NCI-H524 treated with DMSO at 0.1 percent for 48 hours (cell line): ENCODE data around the gene RBMS1.
"Not testable (repeated sequence)": the region's sequence is repeated elsewhere in the genome, so short reads cannot be mapped to it uniquely, and the experiment has no call there.

ENCODE experiments used
- DNase-seq: peaks from one replicate; lab custom pipeline; 2025; lab: John Stamatoyannopoulos, UW

The RBMS1 gene

DNA sequence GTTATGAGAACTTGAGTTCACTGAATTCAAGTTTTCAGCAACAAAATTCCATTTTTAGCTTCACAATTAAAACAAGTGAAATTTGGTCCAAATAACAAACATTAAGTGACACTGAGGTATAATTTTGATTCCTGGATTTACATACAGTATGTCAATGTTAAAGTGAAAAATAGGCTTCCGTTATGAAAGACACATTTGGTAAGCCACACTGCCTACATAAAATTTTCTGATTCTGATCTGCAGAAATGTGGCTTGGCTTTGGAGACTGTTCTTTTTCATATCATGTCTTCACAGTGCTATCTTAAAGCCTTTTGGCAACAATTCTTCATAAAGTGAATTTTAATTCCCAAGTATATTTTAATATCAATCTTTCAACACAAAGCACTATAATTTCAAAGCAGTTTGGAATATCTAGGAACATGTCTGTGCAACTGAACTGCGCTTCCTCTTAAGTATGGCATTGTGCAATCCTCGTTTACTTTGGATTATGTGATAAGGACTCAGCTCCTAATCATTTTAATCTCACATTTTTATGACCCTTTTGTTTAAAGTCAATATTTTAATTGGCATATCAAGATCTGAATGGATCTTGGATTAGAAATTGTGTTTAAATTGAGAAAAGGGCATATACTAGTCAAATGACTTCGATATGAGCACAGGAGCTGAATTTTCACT is 60.0 kb downstream of the RBMS1 start:
- no peak for DNase-seq

DNA sequence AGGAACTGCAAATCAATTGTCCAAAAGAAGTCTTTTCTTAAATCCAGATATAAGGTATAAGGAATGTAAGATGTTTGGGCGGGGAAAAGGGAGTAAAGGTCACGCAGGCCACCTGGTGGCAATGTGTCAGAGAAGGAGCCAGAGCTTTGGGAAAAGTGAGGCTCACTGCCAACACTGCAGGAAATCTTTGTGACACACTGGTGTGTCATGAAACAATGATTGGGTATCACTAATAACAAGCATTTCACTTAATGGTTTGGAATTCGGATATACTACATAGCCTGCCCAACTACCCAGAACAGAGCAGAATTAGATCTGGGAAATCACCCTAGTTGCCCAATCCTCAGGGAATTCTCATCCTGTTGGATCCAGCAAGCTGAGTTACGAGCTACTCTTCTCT is 61.0 kb downstream of the RBMS1 start:
- DNase-seq: no peak

DNA sequence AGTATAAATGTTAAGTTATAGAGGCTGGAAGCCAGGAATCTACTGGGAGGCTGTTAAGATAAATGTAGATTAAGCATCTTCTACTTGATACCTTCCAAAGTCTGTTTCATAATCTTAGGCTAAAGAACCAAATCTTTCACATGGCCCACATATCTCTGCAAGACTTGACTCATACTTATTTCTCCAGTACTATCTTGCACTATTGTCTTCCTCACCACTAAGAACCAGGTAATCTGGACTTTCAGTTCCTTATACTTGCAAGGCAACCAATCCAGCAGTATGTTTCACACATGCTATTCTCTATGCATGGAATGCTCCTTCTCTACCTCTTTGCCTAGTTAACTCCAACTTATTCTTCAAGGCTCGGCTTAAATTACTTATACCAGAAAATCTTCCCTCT is 62.2 kb downstream of the RBMS1 start:
- no peak for DNase-seq

DNA sequence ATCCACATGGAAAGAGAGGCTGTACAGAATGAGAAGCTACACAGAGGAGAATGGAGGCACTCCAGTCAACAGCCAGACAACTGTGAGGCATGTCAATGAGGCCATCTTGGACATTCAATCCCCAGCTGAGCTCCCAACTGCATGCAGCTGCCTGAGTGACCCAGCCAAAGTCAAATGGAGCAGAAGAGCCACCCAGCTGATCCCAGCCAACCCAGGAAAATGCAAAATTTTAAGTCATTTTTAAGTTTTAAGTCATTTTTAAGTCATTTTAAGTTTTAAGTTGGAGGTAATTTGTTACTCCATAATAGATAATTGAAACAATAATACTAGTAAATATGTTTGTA is 63.6 kb downstream of the RBMS1 start:
- DNase-seq: no peak

DNA sequence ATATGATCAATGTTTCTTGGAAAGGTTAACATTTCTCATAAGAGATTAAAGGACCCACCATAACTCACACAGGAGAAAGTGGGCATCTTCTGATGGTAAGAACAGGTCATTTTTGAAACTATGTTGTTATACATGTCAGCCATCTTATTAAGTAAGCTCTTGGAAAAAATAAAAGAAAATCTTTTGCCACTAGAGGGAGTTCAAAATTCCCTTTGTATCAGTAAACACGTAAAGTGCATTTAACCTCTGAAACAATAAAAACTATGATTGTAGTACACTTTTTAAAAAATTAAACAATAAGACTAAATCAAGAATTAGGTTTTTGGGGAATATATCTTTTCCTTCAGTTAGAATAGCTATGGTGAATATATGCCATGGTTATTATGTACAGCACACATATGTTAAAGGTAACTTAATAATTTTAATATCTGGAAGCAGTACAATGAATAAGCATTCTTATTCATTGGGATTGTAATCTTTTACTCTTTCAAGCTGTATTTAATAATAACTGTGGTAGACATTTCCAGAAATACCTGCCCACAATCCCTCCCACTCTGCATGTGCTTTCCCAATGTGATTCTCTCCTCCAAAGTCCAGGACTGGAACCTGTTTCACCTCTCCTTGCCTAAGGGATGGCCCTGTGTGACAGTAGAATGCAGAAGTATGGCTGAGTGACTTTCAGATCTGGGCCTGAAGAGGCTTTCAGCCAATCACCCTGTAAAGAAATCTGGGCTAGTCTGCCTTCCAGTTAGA is 64.2 kb downstream of the RBMS1 start:
- no peak for DNase-seq

DNA sequence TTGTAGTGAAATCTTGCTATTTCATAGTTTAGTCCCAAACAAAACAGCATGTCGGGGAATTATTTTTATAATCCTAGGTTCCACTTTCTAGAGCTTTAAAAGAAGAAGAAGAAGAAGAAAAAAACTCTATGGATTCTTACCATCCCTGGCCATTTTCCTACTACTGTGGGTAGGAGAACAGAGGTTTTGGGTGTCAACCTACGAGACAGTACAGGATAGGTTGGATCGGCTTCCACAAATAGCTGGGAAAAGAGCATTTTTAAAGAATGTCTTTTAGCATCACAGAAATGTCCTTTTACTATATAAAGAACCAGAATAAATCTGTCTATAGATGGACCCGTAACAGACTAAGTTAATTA is 65.2 kb downstream of the RBMS1 start:
- DNase-seq: no peak

DNA sequence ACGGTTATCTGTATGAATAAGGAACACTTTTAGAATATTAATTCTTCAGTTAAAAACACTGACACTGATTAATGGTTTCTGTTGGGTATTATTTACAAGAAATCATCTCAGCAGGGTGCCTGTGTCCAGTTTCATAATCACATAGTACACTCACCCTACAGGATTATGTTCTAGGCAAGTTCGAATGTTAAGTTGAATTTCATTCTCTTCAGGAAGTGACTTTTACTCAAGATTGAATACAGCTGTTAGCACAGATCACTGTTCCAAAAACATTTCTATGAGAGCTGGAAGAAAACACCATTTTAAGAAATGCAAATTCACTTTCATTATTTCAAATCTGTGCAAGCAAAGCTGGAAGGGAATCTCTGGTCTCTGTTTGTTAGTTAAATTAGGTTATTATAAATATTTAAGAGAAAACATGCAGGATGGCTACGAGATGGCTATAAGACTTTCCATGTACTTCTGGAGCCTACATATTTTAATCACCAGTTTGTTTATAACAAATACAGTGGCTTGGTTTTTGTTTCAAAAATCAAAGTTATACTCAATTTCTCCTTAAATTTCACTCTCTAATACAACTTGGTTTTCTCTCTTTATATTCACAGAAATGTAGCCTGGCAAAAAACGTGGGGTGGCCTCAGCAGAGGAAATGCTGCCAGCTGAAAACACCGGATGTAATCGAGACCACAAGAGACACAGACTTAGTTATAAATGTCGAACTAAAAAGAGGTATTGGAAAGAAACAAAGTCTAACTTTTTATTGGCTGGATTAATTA is 65.8 kb downstream of the RBMS1 start:
- no peak for DNase-seq

DNA sequence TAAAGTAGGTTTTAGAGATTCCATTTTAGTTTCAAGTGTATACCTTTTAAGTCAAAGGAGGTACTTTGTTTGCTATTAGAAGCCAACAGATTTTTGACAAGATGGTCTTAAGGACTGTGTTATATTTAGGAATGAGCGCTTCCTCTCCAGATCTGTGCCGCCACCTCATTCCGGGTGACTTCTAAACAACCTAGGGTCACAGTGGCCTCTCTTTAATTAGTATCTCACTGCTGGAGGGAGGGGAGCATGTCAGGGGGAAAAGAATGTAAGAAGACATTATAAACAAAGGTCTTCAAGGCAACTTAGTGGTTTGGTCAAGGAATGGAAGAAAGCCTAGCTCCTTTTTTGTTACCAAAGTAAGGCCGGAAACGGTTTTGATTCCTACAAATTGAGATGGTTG is 67.0 kb downstream of the RBMS1 start:
- DNase-seq: no peak

DNA sequence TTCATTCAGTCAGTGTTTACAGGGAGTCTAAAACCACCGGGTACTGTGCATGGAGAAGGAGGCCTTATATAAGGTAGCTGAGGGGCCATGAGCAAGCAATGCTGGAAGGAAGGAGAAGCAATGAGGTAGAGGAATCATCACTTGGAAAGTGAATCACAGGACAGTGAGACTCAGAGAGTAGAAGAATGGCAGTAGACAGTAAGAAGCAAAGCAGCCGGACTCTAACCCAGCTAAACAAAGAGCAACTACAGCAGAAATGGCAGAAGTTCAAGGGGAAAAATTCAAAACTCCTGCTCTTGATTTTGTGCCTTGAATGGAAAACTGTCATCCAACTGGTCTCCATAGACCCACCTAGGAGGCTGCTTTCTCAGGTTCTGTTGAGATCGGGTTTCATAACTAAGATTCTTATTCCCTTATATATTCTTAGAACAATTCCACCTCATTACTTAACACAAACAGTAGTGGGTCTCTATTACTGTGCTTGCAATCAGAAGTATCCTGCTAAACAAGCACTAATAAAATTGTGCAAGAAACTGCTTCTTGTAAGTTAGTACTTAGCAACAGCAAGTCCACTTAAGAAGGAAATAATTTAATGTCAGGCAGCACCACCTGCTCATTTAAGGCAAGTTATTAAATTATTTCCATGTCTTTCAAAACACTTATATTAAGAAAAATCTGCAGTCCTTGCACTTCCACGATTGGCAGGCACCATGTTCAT is 68.0 kb downstream of the RBMS1 start:
- no peak for DNase-seq

DNA sequence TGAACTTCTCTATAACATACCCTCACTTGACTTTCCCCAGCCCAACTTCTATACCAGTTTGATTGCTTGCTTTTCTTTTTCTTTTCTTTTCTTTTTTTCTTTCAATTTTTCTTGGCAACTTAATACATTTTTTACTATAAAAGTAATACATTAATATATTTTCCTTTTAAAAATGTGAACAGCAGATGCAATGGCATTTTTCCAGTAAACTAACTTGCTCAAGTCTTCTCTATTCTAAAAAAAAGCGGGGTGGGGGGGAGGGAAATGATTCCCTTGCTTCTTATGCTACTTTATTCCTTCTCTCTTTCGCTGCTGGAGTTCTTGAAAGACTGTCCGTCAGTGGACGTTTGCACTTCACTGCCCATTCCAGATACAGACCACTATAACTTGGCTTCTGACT is 70.5 kb downstream of the RBMS1 start:
- DNase-seq: no peak

DNA sequence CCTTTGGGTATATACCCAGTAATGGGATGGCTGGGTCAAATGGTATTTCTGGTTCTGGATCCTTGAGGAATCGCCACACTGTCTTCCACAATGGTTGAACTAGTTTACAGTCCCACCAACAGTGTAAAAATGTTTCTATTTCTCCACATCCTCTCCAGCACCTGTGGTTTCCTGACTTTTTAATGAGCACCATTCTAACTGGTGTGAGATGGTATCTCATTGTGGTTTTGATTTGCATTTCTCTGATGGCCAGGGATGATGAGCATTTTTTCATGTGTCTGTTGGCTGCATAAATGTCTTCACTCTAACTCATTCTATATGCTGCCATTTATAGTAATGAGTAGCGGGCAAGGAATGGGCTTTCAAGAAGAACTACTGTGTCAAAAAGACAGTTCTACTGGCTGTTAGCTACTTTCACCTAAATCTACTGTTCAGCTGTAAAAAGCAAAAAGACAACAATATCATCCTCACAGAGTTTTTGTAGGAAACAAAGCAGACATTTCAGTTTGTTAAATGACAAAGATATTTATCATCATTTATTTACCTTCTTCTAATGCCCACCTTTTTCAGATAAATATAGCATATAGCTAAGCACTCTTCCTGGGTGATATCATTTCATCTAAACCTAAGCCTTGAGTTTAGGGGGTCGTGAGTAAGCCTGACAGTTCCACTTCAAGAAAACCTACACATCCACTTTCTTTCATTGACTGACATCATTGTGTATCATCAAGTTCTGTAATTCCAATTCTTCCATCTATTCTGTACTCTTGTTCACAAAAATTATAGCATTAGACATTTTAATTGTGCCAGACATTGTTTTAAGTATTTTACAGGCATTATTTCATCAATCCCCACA is 71.7 kb downstream of the RBMS1 start:
- not testable (repeated sequence) for DNase-seq

DNA sequence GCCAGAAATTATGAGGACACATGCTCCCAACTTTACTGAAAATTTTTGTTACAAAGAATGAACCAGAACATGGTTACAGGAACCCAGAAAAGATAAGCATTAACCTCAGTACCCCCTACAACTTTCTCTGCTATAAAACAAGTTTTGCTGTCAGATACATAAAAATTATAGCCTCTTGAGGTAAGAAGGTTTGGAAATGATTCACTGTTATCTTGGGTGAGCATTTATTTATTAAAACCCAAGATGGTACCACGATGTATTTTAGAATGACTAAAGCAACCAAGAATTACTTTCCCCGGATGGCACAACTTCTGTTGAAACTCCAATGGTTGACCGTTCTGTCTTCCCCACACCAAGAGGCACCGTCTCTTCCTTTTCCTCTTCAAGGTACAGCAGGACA is 72.9 kb downstream of the RBMS1 start:
- no peak for DNase-seq

DNA sequence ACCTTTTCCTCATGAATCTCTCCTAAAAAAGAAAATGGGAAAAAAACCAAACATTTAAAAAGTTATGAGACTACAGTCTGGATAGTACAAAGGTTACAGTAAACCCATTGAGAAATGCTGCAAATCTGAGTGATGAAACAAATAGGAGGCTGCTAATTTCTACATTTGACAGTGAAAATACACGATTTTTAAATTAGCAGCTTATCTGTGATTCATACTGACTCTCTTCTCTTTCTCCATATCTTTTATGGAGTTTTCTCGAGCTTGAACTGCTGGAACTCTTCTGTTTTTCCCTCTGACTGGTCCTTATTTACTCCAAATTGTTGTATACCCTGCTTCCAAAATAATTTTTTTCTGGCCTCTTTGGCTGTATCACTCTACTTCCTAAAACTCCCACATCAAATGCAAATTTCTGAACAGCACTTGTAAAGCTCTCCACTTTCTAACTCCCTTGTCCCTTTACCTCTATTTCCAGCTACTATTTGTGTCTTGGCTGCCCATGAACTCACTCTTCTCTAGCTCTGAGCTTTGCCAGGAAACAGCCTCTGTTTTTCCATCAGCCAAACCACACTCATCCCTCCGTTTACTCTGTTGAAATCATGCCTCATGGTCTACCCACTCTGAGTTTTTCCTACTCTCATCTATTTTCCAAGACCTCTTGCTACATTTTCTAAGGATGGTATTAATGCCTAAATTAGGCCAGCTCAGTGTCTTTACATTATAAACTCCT is 73.7 kb downstream of the RBMS1 start:
- no peak for DNase-seq

DNA sequence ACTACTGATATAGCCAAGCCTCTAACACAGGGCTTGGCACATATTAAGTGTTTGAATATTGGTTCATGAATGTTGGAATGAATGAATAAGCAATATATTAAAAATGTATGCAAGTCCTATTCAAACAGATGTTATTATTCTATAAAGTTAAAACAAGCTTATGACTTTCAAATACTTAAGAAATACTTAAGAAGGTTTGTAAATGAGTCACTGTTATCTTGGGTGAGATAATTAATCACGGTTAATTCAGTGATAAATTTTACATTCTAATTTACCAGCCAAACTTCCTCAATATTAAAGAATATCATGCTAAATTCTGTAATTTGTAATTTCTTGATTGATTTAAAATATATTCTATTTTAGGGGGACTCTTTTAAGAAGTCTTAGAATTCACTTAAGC is 74.8 kb downstream of the RBMS1 start:
- DNase-seq: no peak

DNA sequence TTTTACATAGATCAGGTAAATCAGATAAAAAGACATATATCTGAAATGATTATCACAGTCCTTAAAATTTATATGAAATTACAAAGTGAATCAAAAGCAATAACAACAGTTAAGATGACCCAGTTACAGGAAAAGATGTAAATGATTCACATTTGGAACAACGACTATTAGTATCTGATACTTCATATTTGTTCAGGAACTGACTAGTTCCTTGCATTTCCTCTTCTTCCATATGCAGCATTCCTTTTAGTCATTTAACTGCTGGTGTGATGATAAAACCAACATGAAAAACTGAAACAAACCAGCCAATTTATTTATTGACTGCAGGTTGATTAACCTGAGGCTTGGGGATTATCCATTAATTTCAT is 75.2 kb downstream of the RBMS1 start:
- no peak for DNase-seq

DNA sequence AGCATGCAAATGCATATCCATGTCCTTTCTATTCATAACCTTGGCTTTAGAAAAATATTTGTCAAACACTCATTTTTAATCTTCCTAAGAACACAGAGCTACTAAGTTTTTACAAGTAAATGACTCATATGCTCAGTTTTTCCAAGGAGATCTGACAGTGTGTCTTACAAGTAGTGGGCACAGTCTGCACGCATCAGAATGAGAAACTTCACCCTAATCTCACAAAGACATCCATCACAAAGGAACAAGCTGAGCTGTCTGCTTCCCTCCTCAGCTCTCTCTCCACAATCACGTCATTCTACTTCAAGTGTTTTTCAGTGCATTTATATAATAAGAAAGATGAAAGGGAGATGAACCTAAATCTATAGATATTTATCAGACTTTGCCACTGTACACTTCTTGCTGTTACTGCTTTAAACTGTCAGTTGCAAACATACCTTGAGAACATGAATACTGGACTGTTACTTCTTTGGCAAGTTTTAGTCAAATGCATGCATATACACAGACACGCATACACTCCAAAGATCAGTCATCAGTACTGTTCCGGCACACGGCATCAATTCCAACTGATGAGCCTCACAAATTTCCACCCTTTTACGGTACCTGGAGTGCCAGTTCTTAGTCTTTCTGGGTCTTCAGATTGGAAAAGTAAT is 75.7 kb downstream of the RBMS1 start:
- no peak for DNase-seq

DNA sequence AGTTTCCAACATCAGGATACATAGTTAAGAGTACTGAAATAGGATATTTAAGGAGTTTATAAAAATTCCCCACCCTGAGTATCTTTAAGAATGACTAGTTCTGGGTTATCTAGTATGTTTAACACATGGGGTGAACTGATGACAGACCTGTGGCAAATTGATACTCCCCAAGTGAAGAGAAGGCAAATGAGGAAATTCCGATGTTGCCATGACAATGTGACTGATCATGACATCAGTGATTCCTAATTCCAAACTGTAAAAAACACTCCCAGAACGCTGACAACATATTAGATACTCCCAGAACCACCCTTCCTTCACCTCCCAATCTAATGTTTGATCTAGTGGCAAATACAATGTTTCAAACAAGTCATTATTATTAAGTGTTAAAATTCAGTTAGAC is 77.6 kb downstream of the RBMS1 start:
- no peak for DNase-seq

DNA sequence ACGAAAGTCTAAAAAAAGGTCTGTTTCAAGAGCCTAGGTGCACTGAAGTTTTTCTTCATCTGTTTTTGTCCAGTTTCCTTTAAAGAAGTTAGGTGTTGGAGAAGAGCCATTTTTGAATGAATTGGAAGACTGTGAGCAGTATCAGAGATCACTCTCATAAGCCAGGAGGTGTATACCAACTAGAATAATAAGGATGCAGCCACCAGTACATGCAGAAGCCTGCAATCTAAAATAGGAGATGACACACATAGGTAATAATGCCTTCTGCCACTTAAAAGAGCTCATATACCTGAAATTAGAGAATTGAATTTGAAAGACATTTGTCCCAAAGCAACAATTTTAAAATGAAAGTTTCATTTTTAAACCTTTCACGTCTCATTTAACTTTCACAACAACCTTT is 81.7 kb downstream of the RBMS1 start:
- DNase-seq: no peak

DNA sequence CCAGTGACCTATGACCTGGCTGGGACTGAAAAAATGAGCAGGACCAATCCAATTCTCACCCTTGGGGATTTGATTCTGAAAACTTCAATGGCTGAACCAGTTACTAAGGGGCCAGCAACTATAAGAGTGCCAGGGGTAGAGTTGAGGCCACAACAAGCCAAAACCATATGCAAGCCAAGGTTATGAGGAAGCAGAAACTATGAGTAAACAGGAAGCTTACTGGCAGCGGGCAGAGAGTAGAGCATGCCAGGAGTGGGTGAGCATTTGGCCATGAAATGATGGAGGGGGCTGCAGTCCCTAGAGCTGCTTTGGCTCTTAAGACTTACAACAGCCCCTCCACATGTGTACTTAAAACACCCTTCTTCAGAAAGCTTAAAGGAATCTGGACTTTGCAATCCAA is 82.4 kb downstream of the RBMS1 start:
- no peak for DNase-seq

DNA sequence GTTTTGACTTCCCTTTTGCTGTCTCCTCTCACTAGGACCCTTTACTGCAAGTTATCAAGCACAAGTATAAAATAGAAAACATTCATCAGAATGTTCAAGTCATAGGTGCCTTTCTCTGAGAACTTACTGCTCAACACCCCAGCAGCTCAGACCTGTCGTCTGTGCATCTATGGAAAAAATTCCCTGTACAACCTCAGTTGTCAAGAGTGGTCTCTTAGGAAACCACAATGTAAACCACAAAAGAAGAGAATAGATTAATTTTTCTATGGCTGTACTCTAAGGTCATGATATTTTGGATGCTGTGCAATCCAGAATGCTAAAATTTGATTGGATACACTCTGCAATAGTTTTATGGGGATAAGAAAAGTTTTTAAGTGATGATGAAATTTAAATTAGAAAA is 84.1 kb downstream of the RBMS1 start:
- no peak for DNase-seq

DNA sequence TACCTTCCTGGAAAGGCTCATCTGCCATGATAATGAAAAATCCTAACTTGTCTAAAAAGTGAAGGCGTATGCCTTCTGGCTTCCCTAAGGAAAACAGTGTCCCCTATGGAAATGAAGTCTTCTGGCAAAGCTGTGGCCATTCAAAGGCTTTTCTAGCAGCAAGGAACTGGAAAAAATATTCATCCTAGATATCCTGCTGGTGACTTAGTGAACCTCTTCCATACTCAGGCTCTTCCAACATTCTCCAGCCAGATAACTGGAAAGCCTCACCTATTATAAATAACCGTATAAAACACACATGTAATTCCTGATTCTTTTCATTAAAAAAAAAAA is 84.7 kb downstream of the RBMS1 start:
- no peak for DNase-seq
